Ammon's horn (tissue), 1 donor: Measurements from ENCODE around the gene IGFN1.

Experiments
- DNase-seq: peaks from one replicate; pipeline ENCODE4 v3.0.0-alpha.2; 2016; ENCODE audit warnings: low spot score

The IGFN1 gene

DNA sequence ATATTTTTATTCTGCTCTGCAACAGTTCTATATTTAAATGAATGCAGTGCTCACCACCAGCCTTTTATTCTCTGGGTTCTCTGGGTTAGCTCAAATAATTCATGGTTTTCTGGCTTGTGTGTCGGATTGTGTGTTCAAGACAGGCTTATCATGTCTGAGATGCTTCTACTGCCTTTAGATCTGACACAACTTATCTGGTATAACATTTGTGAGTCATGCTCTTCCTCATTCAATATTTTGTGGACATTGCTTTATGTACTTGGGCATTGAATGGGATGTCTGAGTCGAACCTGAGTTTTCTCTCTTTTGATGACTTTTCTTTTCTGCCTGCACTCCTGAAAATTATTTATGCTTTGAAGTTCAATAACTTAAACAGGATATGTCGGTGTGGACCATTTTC is 75.1 kb downstream of the IGFN1 start:
- DNase-seq: no peak

DNA sequence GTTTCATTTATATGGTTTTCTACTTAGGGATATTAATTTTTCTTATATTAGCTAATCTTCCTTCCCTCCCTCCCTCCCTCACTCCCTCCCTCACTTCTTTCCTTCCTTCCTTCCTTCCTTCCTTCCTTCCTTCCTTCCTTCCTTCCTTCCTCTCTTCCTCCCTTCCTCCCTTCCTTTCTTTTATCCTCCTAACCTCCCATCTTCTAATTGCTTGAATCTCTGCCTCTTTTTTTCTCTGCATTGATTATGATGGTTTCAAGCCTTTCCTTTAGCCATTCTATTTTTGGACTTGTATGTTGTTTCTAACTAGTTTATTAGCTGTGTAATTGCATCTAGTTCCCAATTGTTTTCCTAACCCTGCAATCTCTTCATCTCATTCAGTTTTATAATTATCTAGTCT is 75.7 kb downstream of the IGFN1 start:
- no peak for DNase-seq

DNA sequence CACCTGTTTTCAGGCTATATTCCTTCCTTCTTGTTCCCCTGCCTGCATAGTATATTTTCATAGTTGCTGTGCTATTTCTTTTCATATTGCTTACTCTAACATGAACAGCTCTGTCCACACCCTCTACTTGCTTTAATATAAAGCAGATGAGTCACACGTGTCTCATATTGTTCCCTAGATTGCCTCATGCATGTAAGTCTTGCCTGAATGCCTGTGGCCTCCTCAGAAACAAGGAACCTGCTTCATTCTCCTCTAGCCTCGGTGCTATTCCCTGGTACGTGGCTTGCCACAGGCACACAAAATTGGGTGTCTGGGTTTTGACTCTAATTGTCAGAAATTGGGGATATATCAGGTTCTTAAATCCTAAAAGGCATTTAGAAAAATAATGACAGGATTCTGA is 76.2 kb downstream of the IGFN1 start:
- no peak for DNase-seq

DNA sequence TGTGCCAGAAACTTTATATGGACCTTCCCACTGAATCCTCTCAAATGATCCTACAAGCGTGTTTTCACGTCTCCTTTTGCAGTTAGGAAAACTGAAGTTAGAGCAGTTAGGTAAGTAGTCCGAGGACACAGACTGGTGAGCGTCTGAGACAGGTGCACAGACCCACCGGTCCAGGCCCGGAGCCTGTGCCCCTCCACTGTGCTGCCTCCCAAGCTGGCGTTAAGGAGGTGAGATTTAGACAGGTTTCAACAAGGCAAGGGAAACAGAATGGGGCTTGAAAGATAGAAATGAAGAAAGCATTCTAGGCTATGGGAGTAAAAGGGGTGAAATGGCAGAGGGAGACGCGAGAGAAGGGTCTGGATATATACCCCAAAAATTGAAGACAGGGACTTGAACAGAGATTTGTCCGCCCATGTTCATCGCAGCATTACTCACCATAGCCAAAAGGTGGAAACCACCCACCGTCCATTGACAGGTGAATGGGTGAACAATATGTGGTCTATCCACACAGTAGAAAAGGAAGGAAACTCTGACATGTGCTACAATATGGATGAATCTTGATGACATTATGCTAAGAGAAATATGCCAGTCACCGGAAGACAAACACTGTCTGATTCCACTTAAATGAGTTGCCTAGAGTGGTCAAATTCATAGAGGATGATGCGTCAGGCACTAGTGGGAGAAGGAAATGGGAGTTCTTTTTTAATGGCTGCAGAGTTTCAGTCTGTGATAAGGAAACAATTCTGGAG is 77.0 kb downstream of the IGFN1 start:
- DNase-seq: no peak

DNA sequence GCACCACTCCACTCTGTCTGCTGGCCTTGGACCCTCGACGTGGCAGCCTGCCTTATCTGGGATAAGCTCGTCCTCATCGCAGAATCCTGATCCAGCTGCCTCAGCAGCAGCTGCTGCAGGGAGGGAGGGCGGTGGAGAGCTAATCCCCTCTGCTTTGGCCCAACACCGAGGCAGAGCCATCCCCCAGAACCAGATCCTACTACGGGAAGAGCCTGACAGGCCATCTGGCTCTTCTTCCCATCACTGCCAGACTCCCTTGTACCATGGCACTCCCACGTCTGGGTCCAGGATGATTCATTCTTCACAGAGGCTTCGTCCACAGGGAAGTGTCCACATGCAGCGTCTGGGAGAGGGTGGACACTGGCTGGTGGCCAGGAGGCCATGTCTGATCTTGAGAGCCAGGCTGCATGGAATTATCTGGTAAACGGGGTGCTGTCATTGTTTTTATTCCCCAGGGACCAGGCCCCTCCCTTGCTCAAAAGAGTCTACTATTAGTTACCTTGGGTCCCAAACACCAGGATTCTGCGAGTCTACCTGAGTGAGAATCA is 78.1 kb downstream of the IGFN1 start:
- peak; percentile 36 for DNase-seq

DNA sequence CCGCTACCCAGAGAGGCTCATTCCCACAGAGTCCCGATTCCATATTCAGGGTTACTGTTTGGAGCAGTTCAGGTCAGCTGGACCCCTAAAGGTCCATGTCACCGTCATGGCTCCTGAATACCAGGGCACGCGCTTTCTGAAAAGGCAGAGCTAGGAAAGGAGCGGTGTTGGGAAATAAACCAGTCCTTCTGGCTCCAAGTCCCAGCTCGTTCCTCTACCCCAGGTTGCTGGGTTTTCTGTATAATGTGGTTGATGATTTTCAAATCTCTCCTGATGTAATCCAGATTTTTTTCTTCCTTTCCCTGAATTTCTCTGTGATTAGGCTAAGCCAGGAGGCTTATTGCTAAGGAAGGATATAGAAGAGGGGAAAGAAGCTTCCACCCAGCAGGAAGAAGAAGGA is 78.7 kb downstream of the IGFN1 start:
- no peak for DNase-seq

DNA sequence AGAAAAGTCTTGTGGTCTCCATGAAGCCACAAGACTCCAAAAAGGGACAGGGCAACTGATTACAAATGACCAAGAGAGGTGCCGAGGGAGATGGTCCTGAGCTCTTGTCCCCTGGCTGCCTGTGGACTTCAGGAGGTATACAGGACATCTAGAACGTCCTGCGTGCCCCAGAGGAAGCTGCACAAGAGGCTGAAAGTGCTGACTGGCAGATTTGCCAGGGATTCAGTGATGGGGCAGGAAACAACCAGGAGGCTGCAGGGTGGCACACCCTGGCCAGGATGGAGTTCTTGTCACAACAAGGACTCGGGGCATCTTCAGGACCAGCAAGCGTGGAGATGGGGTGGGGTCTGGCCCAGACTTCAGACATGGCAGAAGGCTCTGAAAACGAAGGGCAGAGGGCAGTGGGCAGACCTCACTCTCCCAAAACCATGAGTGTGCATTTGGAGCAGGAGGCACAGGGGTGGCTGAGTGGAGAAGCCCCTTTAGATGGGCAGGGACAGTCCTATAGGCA is 79.3 kb downstream of the IGFN1 start:
- no peak for DNase-seq

DNA sequence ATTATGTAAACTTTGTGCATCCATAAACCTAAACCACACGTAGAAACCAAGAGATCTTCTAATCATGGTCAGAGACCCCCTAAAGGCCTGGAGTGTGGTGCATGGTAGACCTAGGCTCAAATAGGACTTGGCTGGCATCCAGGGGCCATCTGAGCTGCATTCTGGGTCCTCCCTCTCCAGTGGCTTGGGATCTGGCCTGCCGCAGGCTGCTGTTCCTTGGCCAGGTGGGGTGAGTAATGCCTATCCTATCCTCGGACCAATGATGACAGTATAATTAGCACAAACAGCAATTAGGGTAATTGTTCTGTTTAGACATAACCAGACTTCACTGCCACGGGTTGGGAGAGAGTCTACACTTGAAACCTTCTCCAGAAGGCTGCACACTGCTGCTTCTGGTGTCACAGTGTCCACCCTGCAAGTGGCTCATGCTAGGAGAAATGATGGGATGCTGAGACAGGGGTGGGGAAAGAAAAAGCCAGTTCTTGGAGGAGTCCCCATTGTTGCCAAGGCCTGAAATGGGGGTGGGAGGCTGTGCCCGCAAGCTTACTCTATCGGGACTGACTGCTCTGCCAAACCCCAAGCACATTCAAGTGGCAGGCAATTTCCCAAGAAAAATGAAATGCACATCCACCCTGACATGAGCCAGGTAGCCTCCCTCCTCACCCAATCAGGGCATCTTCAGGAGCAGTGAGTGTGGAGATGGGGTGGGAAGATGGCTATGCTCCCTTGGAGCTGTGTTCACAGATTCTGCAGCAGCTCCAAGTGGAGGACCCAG is 80.2 kb downstream of the IGFN1 start:
- DNase-seq: no peak

DNA sequence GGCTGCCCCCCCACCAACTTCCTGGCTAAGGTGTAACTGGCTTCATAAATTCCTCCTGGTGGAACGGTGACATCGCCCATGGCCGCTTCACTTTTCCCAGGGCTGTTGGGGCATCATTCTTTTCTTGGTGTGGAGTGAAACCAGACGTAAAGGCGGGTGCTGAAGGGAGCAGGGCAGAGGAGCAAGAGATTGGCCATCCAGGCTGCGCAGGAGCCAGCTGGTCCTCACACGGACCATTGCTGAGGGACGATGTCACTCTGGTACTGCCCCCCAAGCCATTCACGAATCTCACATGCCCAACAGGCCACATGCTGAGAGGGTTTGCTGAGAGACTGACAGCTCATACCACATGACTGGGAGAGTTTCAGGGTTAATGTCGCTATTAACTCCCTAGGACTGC is 82.2 kb downstream of the IGFN1 start:
- no peak for DNase-seq

DNA sequence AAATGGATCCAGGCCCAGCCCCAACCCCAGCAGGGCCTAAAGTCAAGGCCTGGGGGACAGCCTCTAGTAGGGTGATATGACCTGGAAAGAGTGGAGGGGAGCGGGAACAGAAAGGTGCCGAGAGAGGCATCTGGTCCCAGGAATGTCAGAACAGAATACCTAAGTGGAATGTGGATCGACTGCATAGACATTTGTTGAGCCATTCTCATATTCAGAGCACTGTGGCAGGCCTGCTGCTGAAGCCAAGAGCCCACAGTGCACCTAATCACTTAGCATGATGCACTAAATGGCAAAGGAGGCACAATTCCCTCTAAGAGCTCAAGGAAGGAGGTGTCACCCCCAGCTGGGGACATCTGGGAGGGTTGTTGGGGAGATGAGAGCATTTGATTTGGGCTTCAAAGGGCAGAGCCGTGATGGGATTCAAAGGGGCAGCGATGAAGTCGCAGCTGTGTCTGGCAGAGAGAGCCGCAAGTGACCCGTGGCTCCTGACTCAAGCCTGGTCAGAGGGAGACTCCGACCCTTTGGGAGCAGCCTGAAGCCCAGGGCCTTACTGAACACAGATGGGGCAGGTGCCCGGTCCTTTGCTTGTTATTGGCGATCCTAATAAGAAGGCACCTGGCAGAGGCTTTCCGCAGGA is 84.1 kb downstream of the IGFN1 start:
- DNase-seq: no peak

DNA sequence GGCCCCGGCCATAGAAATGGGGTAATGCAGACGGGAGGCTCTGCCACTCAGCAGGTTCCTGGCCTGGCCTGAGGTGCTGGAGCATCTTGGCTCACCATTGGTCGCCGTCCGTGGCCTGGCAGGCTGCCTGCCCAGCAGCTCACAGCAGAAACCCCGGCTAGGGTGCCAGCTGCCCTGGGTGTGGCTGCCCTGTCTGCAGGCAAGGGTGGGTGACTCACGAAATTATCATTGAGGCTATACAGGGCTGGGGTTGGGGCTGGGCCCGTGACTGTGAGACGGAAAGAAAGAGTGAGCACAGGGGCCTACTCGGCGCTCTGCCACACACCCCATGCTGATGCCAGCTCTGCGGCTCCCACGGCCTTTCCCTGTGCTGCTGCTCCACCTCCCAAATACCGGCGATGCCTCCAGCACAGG is 84.6 kb downstream of the IGFN1 start:
- DNase-seq: no peak

DNA sequence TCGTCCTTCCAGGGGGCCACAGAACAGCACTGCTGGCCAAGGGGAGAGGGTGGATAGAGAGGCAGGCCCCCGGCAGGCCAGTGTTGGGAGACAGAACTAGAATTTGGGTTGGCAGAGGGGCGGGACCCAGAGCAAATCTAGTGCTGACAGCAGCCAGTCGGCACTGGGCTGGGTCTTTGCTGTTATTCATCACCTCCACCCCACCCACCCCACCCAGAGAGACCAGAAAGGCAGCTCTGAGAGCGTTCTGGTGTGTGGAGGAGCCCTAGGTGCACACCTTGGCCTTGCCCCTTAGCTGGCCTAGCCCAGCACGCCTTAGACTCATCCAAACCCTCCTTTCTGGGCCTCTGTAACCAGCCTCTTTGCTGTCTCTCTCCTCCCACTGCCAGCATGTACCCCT is 86.3 kb downstream of the IGFN1 start:
- DNase-seq: no peak

DNA sequence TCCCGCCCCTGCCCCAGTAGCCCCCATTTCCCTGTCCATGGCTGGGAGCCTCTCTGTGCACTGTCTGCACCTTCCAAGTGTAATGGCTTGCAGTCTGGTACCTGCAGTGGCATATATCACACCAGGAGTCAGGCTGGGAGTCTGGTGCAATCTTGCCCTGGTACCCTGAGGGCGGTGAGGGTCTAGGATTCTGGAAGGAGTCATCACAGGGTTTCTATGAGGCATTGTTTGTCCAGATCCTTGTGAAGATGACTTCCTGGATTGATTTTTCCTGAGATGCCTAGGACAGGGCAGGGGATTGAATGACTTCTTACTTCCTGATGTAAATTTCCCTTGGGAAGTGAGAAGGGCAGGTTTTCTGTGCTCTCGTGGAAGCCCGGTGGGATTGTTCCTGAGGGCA is 86.8 kb downstream of the IGFN1 start:
- no peak for DNase-seq
